ENCODE measurements around the gene KRCC1. TPM values are rescaled to one million over a fixed set of nuclear protein-coding genes. Genes with fewer than 3 reads are reported as not detected.
A peak's percentile ranks its signal among the peaks of the same experiment; 100 is the strongest.
"Not testable (repeated sequence)": the region's sequence is repeated elsewhere in the genome, so short reads cannot be mapped to it uniquely, and the experiment has no call there.

The KRCC1 gene
- total RNA-seq, 1 donor from 2014 or later, result 24.3 TPM

DNA sequence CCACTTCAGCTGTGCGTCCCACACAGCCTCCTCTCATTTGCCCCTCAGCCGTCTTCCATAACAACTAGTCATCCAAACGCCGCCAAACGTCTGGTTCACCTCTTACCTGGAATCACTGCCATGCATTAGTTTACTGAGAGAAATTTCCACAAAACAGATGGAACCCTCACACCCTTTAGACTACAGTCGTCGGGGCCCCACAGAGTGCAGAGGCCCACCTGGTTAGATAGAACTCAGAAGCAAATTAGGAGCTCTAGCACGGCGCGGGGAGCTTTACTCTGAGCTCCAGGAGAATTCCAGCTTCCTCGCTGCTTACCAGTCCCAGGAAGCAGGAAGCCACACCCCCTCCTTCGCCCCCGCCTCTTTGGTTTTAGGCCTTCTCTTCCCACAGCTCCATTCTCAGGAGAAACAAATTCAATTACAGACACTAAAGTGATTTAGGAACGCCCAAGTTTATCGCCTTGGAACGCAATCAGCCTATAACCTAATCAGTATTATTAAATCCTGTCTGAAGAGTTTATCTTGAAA is 48.6 kb downstream of the KRCC1 start:
- TF ChIP-seq POLR2A (IDR thresholded peaks at IDR 0.05) (no peak), POLR2AphosphoS5 (IDR thresholded peaks at IDR 0.05; ENCODE audit: insufficient read depth in 1 of 2, low read depth in 1 of 2) (no peak)
- TF ChIP-seq, protein P1, sequence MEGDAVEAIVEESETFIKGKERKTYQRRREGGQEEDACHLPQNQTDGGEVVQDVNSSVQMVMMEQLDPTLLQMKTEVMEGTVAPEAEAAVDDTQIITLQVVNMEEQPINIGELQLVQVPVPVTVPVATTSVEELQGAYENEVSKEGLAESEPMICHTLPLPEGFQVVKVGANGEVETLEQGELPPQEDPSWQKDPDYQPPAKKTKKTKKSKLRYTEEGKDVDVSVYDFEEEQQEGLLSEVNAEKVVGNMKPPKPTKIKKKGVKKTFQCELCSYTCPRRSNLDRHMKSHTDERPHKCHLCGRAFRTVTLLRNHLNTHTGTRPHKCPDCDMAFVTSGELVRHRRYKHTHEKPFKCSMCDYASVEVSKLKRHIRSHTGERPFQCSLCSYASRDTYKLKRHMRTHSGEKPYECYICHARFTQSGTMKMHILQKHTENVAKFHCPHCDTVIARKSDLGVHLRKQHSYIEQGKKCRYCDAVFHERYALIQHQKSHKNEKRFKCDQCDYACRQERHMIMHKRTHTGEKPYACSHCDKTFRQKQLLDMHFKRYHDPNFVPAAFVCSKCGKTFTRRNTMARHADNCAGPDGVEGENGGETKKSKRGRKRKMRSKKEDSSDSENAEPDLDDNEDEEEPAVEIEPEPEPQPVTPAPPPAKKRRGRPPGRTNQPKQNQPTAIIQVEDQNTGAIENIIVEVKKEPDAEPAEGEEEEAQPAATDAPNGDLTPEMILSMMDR (IDR thresholded peaks at IDR 0.05), result no peak
- H3K36me3 ChIP-seq, result no peaks in the 10 kb centered on the region
- intact Hi-C loops (cut with DNase I), result no loop called here
- peaks cover 1% of the 10 kb centered on the region for H3K4me1 ChIP-seq
- H3K27ac ChIP-seq, result no peak overlapping the region
- no peak for DNase-seq (ENCODE audit: extremely low spot score in 2 of 2)
- no peaks in the 10 kb centered on the region for H3K9me3 ChIP-seq
- H3K4me3 ChIP-seq, result no peak overlapping the region
- H3K27me3 ChIP-seq, result no peaks in the 10 kb centered on the region

DNA sequence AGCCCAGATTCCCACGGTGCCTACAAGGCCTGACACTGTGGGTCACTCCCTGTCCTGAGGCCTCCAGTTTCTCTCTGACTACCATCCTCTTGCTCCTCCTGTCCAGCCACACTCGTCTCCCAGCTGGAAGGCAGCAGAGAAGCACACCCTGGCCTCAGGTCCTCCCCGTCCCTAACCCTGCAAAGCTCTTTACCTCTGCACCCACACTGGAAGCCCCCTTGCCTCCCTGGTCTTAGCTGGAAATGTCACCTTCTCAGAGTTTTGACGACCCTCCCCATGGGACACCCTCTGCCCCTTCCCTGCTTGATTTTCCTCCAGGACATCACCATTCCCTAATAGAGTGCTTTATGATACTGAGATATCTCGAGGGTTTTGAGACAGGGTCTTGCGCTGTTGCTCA is 49.8 kb downstream of the KRCC1 start:
- H3K27me3 ChIP-seq, result no peaks in the 10 kb centered on the region
- DNase-seq (ENCODE audit: extremely low spot score in 2 of 2), result no peak
- H3K9me3 ChIP-seq, result no peaks in the 10 kb centered on the region
- H3K4me3 ChIP-seq, result no peak overlapping the region
- TF ChIP-seq POLR2AphosphoS5 (IDR thresholded peaks at IDR 0.05; ENCODE audit: insufficient read depth in 1 of 2, low read depth in 1 of 2) (no peak), POLR2A (IDR thresholded peaks at IDR 0.05) (no peak)
- TF ChIP-seq, protein P1 (IDR thresholded peaks at IDR 0.05), result no peak
- no peak overlapping the region for H3K27ac ChIP-seq
- intact Hi-C loops (cut with DNase I), result no loop called here
- H3K4me1 ChIP-seq, result peaks cover 6% of the 10 kb centered on the region
- no peaks in the 10 kb centered on the region for H3K36me3 ChIP-seq

DNA sequence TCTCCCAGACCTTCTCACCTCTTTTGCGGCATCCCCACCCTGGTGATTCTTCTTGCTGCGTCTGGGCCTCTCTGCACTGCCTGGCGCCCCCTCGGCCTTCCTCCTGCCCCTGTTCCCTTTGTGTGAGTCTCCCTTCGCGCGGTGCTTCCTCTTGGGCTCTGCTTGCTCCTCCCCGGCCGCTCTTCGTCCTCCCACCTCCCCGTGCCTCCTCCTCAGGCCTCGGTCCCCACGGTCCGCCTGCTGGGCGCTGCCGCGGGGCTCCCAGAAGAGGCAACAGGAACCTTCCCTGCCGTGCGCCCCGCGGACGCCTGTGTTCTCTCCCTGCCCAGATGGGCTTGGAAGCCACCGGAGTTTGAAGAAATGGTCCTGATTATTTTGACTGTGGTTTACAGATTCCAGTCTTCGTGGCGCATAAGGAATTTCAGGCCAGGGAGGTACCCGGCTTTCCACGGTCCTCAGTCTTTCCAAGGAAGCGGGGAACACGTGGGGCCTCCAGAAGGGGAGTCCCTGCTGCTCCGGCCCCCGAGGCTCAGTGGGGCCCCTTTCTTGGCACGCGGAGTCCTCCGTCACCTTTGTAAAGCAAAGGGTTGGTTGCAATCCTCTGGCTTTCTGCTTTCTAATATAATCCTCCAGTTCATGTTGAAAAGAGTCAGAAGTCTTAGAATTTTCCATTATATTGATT is 52.4 kb downstream of the KRCC1 start:
- no peaks in the 10 kb centered on the region for H3K9me3 ChIP-seq
- TF ChIP-seq POLR2AphosphoS5 (IDR thresholded peaks at IDR 0.05; ENCODE audit: insufficient read depth in 1 of 2, low read depth in 1 of 2) (no peak), POLR2A (IDR thresholded peaks at IDR 0.05) (no peak)
- TF ChIP-seq, protein P1 (IDR thresholded peaks at IDR 0.05), result no peak
- H3K36me3 ChIP-seq, result no peaks in the 10 kb centered on the region
- no peak overlapping the region for H3K4me3 ChIP-seq
- H3K4me1 ChIP-seq, result peaks cover 6% of the 10 kb centered on the region
- peak in 1 of 2 donors; percentile 37 for DNase-seq (ENCODE audit: extremely low spot score in 2 of 2)
- no peak overlapping the region for H3K27ac ChIP-seq
- intact Hi-C loops (cut with DNase I), result loop anchor here (5.0 kb wide), 1 partner anchor 144 kb away; no protein-coding TSS in a partner anchor
- no peaks in the 10 kb centered on the region for H3K27me3 ChIP-seq

DNA sequence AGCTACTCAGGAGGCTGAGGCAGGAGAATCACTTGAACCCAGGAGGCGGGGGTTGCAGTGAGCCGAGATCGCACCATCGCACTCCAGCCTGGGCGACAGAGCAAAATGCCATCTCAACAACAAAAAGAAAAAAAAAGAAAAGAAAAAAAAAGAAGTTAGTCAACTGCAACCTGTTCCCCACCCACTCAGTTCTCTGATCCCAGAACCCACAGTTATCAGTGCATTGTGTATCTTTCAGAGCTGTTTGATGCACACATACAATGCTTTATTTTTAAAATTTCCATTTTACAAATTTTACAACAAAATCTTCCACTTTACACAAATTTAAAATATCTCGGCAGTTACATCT is 53.2 kb downstream of the KRCC1 start:
- H3K9me3 ChIP-seq, result no peaks in the 10 kb centered on the region
- intact Hi-C loops (cut with DNase I), result loop anchor here (5.0 kb wide), 1 partner anchor 145 kb away; no protein-coding TSS in a partner anchor
- H3K36me3 ChIP-seq, result no peaks in the 10 kb centered on the region
- TF ChIP-seq POLR2A (IDR thresholded peaks at IDR 0.05), result no peak
- no peak for TF ChIP-seq POLR2AphosphoS5 (IDR thresholded peaks at IDR 0.05; ENCODE audit: insufficient read depth in 1 of 2, low read depth in 1 of 2)
- TF ChIP-seq, protein P1 (IDR thresholded peaks at IDR 0.05), result no peak
- no peaks in the 10 kb centered on the region for H3K27me3 ChIP-seq
- no peak overlapping the region for H3K27ac ChIP-seq
- H3K4me1 ChIP-seq, result peaks cover 6% of the 10 kb centered on the region
- no peak for DNase-seq (ENCODE audit: extremely low spot score in 2 of 2)
- H3K4me3 ChIP-seq, result no peak overlapping the region

DNA sequence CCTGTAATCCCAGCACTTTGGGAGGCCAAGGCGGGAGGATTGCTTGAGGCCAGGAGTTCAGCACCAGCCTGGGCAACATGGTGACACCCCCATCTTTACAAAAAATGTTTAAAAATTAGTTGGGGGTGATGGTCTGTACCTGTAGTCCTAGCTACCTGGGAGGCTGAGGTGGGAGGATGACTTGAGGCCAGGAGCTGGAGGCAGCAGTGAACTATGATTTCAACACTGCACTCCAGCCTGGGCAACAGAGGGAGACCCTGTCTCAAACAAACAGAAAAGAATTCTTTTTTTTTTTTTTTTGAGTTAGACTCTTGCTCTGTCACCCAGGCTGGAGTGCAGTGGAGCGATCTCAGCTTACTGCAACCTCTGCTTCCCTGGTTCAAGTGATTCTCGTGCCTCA is 55.1 kb downstream of the KRCC1 start:
- H3K4me1 ChIP-seq; H3K27me3 ChIP-seq; H3K4me3 ChIP-seq; H3K36me3 ChIP-seq; H3K9me3 ChIP-seq; H3K27ac ChIP-seq; DNase-seq (ENCODE audit: extremely low spot score in 2 of 2): not testable (repeated sequence)
- intact Hi-C loops (cut with DNase I), result loop anchor here (5.0 kb wide), 1 partner anchor 147 kb away; no protein-coding TSS in a partner anchor
